GM12878 (cell line): ENCODE data around the gene CAPN9. TPM values are rescaled to one million over a fixed set of nuclear protein-coding genes. Genes with fewer than 3 reads are reported as not detected.

Source experiments
- ATAC-seq: fragments of 200-7000 bp; cut with Tn5 transposase; 3 replicates; pipeline ENCODE4 v1.9.1; 2020; ENCODE audit warnings: mild to moderate bottlenecking, moderate library complexity
- BruUV-seq: library from RNA; stranded (reverse); fragments of 400-500 nt; replicated peaks from 2 replicates; lab custom pipeline; 2021; lab: Mats Ljungman, UMichigan
- CTCF ChIA-PET: fragments of 300-600 bp; sonication (Branson Sonifier 250); formaldehyde crosslinking; extraction: SDS; loops from one replicate; lab custom pipeline; 2021; ENCODE audit warnings: inconsistent platforms; lab: Yijun Ruan, JAX
- POLR2A ChIA-PET: fragments of 350-600 bp; formaldehyde crosslinking; extraction: SDS; loops from one replicate; lab custom pipeline; 2021; ENCODE audit warnings: inconsistent platforms; lab: Charles Lee
- RAD21 ChIA-PET: fragments of 300-600 bp; sonication (Branson Sonifier 250); formaldehyde crosslinking; loops from one replicate; lab custom pipeline; 2023; ENCODE audit warnings: antibody characterized with exemption; ENCODE audit not compliant: unreplicated experiment; lab: Charles Lee
- SMC1A ChIA-PET: fragments of 300-600 bp; sonication (Branson Sonifier 250); formaldehyde crosslinking; loops from one replicate; lab custom pipeline; 2023; ENCODE audit not compliant: unreplicated experiment, uncharacterized antibody; lab: Charles Lee
- DNase-seq: peaks from one replicate; pipeline ENCODE4 v3.0.0-alpha.2; 2011; ENCODE audit warnings: low read depth, low spot score
- FAIRE-seq: peaks from 3 replicates; lab custom pipeline; 2011; peaks lifted over from hg19 to GRCh38; lab: Jason Lieb, UNC
- H2AFZ ChIP-seq: 2 replicates; pipeline ENCODE4 v1.6.0; 2011; ENCODE audit warnings: low read depth, low read length, control low read depth; ENCODE audit not compliant: control insufficient read depth
- H3K27ac ChIP-seq: 2 replicates; pipeline ENCODE4 v1.5.1; 2011; ENCODE audit warnings: control low read depth; ENCODE audit not compliant: control insufficient read depth, insufficient read depth
- H3K27me3 ChIP-seq, 2 experiments: replicated peaks in 1 of 2; 2 replicates each; pipeline versions ENCODE4 v1.6.0 to v1.6.1; 2011; ENCODE audit warnings: low read length in 1 of 2; ENCODE audit not compliant: control insufficient read depth in 2 of 2, insufficient read depth in 2 of 2
- H3K36me3 ChIP-seq, 2 experiments: 2 replicates each; pipeline ENCODE4 v1.5.1; 2011; ENCODE audit warnings: low read length in 1 of 2; ENCODE audit not compliant: control insufficient read depth in 2 of 2, insufficient read depth in 2 of 2
- H3K4me1 ChIP-seq: 2 replicates; pipeline ENCODE4 v1.6.1; 2011; ENCODE audit warnings: mild to moderate bottlenecking, low read length, moderate library complexity, mixed read lengths; ENCODE audit not compliant: control insufficient read depth, insufficient read depth
- H3K4me2 ChIP-seq: 2 replicates; pipeline ENCODE4 v1.6.0; 2011; ENCODE audit warnings: control low read depth; ENCODE audit not compliant: control insufficient read depth, insufficient read depth
- H3K4me3 ChIP-seq: fragments of 200-600 bp; sonication (generic); 2 replicates; pipeline ENCODE4 v1.5.1; 2016
- H3K79me2 ChIP-seq: 2 replicates; pipeline ENCODE4 v1.6.0; 2011; ENCODE audit warnings: low read length; ENCODE audit not compliant: control insufficient read depth, insufficient read depth
- H3K9ac ChIP-seq: 2 replicates; pipeline ENCODE4 v1.8.0; 2011; ENCODE audit warnings: low read length, control low read depth, mixed read lengths; ENCODE audit not compliant: control insufficient read depth, insufficient read depth
- H3K9me3 ChIP-seq: replicated peaks from 3 replicates; pipeline ENCODE4 v1.5.1; 2011; ENCODE audit warnings: mild to moderate bottlenecking, low read length; ENCODE audit not compliant: control insufficient read depth, insufficient read depth
- H4K20me1 ChIP-seq: 2 replicates; pipeline ENCODE4 v1.6.0; 2011; ENCODE audit not compliant: control insufficient read depth, insufficient read depth
- BCLAF1 ChIP-seq: fragments of 450-650 bp; IDR thresholded peaks from 2 replicates; pipeline ENCODE4 v1.6.1; 2017; ENCODE audit warnings: antibody characterized with exemption, mild to moderate bottlenecking, moderate library complexity
- IKZF1 ChIP-seq: fragments of 450-650 bp; conservative IDR thresholded peaks from 2 replicates; pipeline ENCODE4 v1.6.1; 2017; ENCODE audit warnings: antibody characterized with exemption, mild to moderate bottlenecking
- PKNOX1 ChIP-seq: fragments of 450-650 bp; IDR thresholded peaks from 2 replicates; pipeline ENCODE4 v1.6.1; 2016; ENCODE audit warnings: mild to moderate bottlenecking
- ZNF274 ChIP-seq: IDR thresholded peaks from one replicate; pipeline ENCODE4 v1.8.0; 2011; ENCODE audit not compliant: insufficient read length, insufficient read depth
- WGBS: methylation state at CpG from one replicate; pipeline ENCODE4 v1.1.6; 2016; ENCODE audit warnings: low lambda C conversion rate; ENCODE audit not compliant: insufficient replicate concordance, insufficient coverage; ENCODE audit errors: missing lambda C conversion rate; 5-methylcytosine and 5-hydroxymethylcytosine counted together
- in situ Hi-C: fragments of 300-500 bp; cut with MboI; formaldehyde crosslinking; loops from 9 replicates; pipeline ENCODE4 v1.14.3; 2018; ENCODE audit warnings: mixed read lengths
- intact Hi-C: fragments of 100-400 bp; cut with micrococcal nuclease; formaldehyde crosslinking; loops from one replicate; pipeline ENCODE4 v1.14.2; 2022; ENCODE audit not compliant: unreplicated experiment
- polyA plus RNA-seq, 11 experiments: library from polyadenylated mRNA; depleted of rRNA in 4 of 11; unstranded in 6 of 11; stranded (reverse) in 5 of 11; fragments of >200 nt; fragmentation: Nextera tagmentation in 4 of 11; fragmentation: Illumina TruSeq in 1 of 11; extraction: Ambion mirVana in 4 of 11; extraction: Trizol in 1 of 11; gene quantifications; 1 replicate in 1 of 11; 2 replicates in 10 of 11; pipeline versions ENCODE4 v1.2.1 to v1.2.3, GENCODE V29; 2011 to 2016; ENCODE audit warnings: inconsistent platforms in 2 of 11, missing spikeins in 2 of 11, low read depth in 1 of 11
- total RNA-seq, 4 experiments: library from RNA; depleted of rRNA in 3 of 4; stranded (reverse); fragments of >200 nt in 3 of 4; fragmentation: Illumina TruSeq in 1 of 4; extraction: Trizol in 1 of 4; gene quantifications; 2 replicates each; pipeline versions ENCODE4 v1.2.1 to v1.2.3, GENCODE V29; 2013 to 2021

The CAPN9 gene
- total and polyA plus RNA-seq, 10 of the 15 experiments (the other 5 are each of a cell fraction or from before 2014, with no cell fraction given), result not detected

GRCh38 chr1:230842801-230843200 is 95.6 kb downstream of the CAPN9 start (continued):
- TF ChIP-seq BCLAF1, result no peak

GRCh38 chr1:230843503-230844309 is 96.5 kb downstream of the CAPN9 start:
- TF ChIP-seq PKNOX1 (no peak), ZNF274 (no peak), IKZF1 (no peak)
- TF ChIP-seq, all 136 proteins: peak for 0
- no peak for ATAC-seq
- Histone ChIP-seq H3K9ac (no peak overlapping the region), H3K4me2 (no peak overlapping the region), H3K79me2 (no peaks in the 10 kb centered on the region), H3K27me3 (no peaks in the 10 kb centered on the region), H3K27ac (no peak overlapping the region), H3K36me3 (no peaks in the 10 kb centered on the region), H3K9me3 (no peaks in the 10 kb centered on the region), H4K20me1 (no peaks in the 10 kb centered on the region), H3K4me1 (no peaks in the 10 kb centered on the region), H2AFZ (no peak overlapping the region), H3K4me3 (no peak overlapping the region)
- CTCF ChIA-PET, result no interaction called here
- RAD21 ChIA-PET, result no interaction called here
- no peak for DNase-seq
- BruUV-seq, result no TSS peak
- in situ Hi-C loops, result no loop called here
- POLR2A ChIA-PET, result no interaction called here
- WGBS, result 56% methylated on average over 28 of the region's 28 CpGs
- SMC1A ChIA-PET, result no interaction called here
- no peak for FAIRE-seq
- intact Hi-C loops, result no loop called here
